K562 (cell line): ENCODE results near the gene ABHD5. TPM values are rescaled to one million over a fixed set of nuclear protein-coding genes. Genes with fewer than 3 reads are reported as not detected.
A peak's percentile ranks its signal among the peaks of the same experiment; 100 is the strongest.

Source experiments
- ATAC-seq: fragments of 200-7000 bp; cut with Tn5 transposase; 3 replicates; pipeline ENCODE4 v1.9.1; 2020; ENCODE audit warnings: moderate library complexity
- BruUV-seq: library from RNA; stranded (reverse); fragments of 400-500 nt; replicated peaks from 2 replicates; lab custom pipeline; 2021; lab: Mats Ljungman, UMichigan
- CTCF ChIA-PET: fragments of 300-600 bp; formaldehyde crosslinking; extraction: SDS; loops from one replicate; lab custom pipeline; 2021; ENCODE audit warnings: low intra/inter-chr PET ratio; lab: Yijun Ruan, JAX
- POLR2A ChIA-PET: fragments of 300-600, 350-650 bp; sonication (Branson Sonifier 250); formaldehyde crosslinking; extraction: SDS; loops from one replicate; lab custom pipeline; 2021; ENCODE audit warnings: antibody characterized with exemption, inconsistent platforms; lab: Yijun Ruan, JAX
- DNase-seq, 4 experiments: peaks; one replicate each; pipeline versions ENCODE4 v3.0.0 to v3.0.0-alpha.2; 2011 to 2018; ENCODE audit warnings: low spot score in 3 of 4, mixed read lengths in 3 of 4; ENCODE audit errors: extremely low read depth in 1 of 4
- FAIRE-seq: peaks from 2 replicates; lab custom pipeline; 2011; peaks lifted over from hg19 to GRCh38; lab: Jason Lieb, UNC
- H2AFZ ChIP-seq: 2 replicates; pipeline ENCODE4 v1.6.0; 2011; ENCODE audit warnings: low read depth, low read length, control low read depth, inconsistent platforms
- H3K27ac ChIP-seq: fragments of 200-600 bp; 3 replicates; pipeline ENCODE4 v1.8.0; 2011; ENCODE audit warnings: low read depth, mild to moderate bottlenecking, control low read depth, inconsistent platforms, low read length, moderate library complexity, mixed read lengths; ENCODE audit errors: extremely low read depth
- H3K27me3 ChIP-seq, 2 experiments: fragments of 300-600 bp in 1 of 2; 2 replicates in 1 of 2; 3 replicates in 1 of 2; pipeline versions ENCODE4 v1.6.0 to v1.8.0; 2011; ENCODE audit warnings: inconsistent platforms in 2 of 2, low read length in 2 of 2, mild to moderate bottlenecking in 1 of 2, mixed read lengths in 1 of 2, moderate library complexity in 1 of 2; ENCODE audit not compliant: control insufficient read depth in 2 of 2, insufficient read depth in 2 of 2
- H3K36me3 ChIP-seq: fragments of 300-600 bp; 3 replicates; pipeline ENCODE4 v1.8.0; 2011; ENCODE audit warnings: mild to moderate bottlenecking, low read length, inconsistent platforms; ENCODE audit not compliant: control insufficient read depth, insufficient read depth
- H3K4me1 ChIP-seq, 2 experiments: fragments of 200-600 bp in 1 of 2; replicated peaks in 1 of 2; 2 replicates in 1 of 2; 3 replicates in 1 of 2; pipeline versions ENCODE4 v1.5.1 to v1.8.0; 2011; ENCODE audit warnings: inconsistent platforms in 2 of 2, low read length in 2 of 2, mild to moderate bottlenecking in 1 of 2, mixed read lengths in 1 of 2, moderate library complexity in 1 of 2; ENCODE audit not compliant: control insufficient read depth in 2 of 2, insufficient read depth in 2 of 2
- H3K4me2 ChIP-seq: 2 replicates; pipeline ENCODE4 v1.6.1; 2011; ENCODE audit warnings: low read length, control low read depth, inconsistent platforms, mixed read lengths; ENCODE audit not compliant: insufficient read depth
- H3K4me3 ChIP-seq: fragments of 200-600 bp; sonication (generic), shearing (Covaris generic); 2 replicates; pipeline ENCODE4 v1.5.1; 2016; ENCODE audit warnings: control low read depth, inconsistent platforms
- H3K79me2 ChIP-seq: fragments of 200-600 bp; 3 replicates; pipeline ENCODE4 v1.8.0; 2011; ENCODE audit warnings: low read length, inconsistent platforms; ENCODE audit not compliant: control insufficient read depth, insufficient read depth
- H3K9ac ChIP-seq, 2 experiments: 2 replicates each; pipeline versions ENCODE4 v1.6.0 to v1.6.1; 2011; ENCODE audit warnings: low read depth in 2 of 2, low read length in 2 of 2, control low read depth in 1 of 2, inconsistent platforms in 1 of 2, mild to moderate bottlenecking in 1 of 2, mixed read lengths in 1 of 2; ENCODE audit not compliant: insufficient read depth in 1 of 2
- H3K9me1 ChIP-seq: one replicate; pipeline ENCODE4 v1.6.0; 2011; ENCODE audit warnings: inconsistent platforms, mild to moderate bottlenecking, low read length, moderate library complexity; ENCODE audit not compliant: control insufficient read depth, insufficient read depth
- H3K9me3 ChIP-seq: replicated peaks from 2 replicates; pipeline ENCODE4 v1.5.1; 2011; ENCODE audit warnings: low read depth, low read length, inconsistent platforms; ENCODE audit not compliant: control insufficient read depth, insufficient read depth
- H4K20me1 ChIP-seq: replicated peaks from 2 replicates; pipeline ENCODE4 v1.6.1; 2011; ENCODE audit warnings: low read length, inconsistent platforms, mixed read lengths; ENCODE audit not compliant: control insufficient read depth, insufficient read depth
- ARID1B ChIP-seq: fragments of 450-650 bp; IDR thresholded peaks from 2 replicates; pipeline ENCODE4 v1.6.1; 2016; ENCODE audit warnings: antibody characterized with exemption, mild to moderate bottlenecking, inconsistent platforms
- ATF4 ChIP-seq: fragments of 450-650 bp; formaldehyde crosslinking; IDR thresholded peaks from 2 replicates; pipeline ENCODE4 v1.4.0; 2022; ENCODE audit warnings: mild to moderate bottlenecking, moderate library complexity
- CBX2 ChIP-seq: fragments of 200-600 bp; sonication (generic); IDR thresholded peaks from one replicate; pipeline ENCODE4 v1.6.1; 2012; ENCODE audit warnings: mild to moderate bottlenecking, low read length, inconsistent platforms; ENCODE audit not compliant: insufficient read depth, poor library complexity, severe bottlenecking
- CEBPB ChIP-seq: fragments of 450-650 bp; IDR thresholded peaks from 2 replicates; pipeline ENCODE4 v1.6.1; 2016; ENCODE audit warnings: missing genetic modification characterization, missing compliant biosample characterization
- EP300 ChIP-seq: IDR thresholded peaks from 2 replicates; pipeline ENCODE4 v1.6.1; 2012; ENCODE audit warnings: low read length, improper control_type of control experiment
- FOSL1 ChIP-seq: fragments of 200-800 bp; sonication (Bioruptor generic); conservative IDR thresholded peaks from 2 replicates; pipeline ENCODE4 v1.6.1; 2016; ENCODE audit warnings: missing genetic modification characterization, missing compliant biosample characterization
- KLF6 ChIP-seq: fragments of 250-450 bp; sonication (Bioruptor Pico); IDR thresholded peaks from 2 replicates; pipeline ENCODE4 v1.4.0; 2020; ENCODE audit warnings: mild to moderate bottlenecking, moderate library complexity, borderline replicate concordance
- MBD1 ChIP-seq: fragments of 250-450 bp; sonication (Bioruptor Pico); IDR thresholded peaks from 2 replicates; pipeline ENCODE4 v1.8.0; 2022; ENCODE audit warnings: inconsistent platforms
- NFRKB ChIP-seq: fragments of 450-650 bp; IDR thresholded peaks from 2 replicates; pipeline ENCODE4 v1.6.1; 2016; ENCODE audit warnings: low read depth
- NFYB ChIP-seq: IDR thresholded peaks from 2 replicates; pipeline ENCODE4 v1.6.1; 2011; ENCODE audit warnings: mild to moderate bottlenecking, moderate library complexity; ENCODE audit not compliant: insufficient read length; ENCODE audit errors: extremely low read depth
- NR4A1 ChIP-seq, 2 experiments: fragments of 250-450 bp in 1 of 2; fragments of 450-650 bp in 1 of 2; sonication (Bioruptor Pico) in 1 of 2; IDR thresholded peaks; 2 replicates each; pipeline versions ENCODE4 v1.4.0 to v1.6.1; 2016 to 2020; ENCODE audit warnings: mild to moderate bottlenecking in 2 of 2, missing compliant biosample characterization in 1 of 2, missing genetic modification characterization in 1 of 2, moderate library complexity in 1 of 2
- NRF1 ChIP-seq, 2 experiments: fragments of 450-650 bp; IDR thresholded peaks in 1 of 2; conservative IDR thresholded peaks in 1 of 2; 2 replicates each; pipeline ENCODE4 v1.6.1; 2014; ENCODE audit warnings: mild to moderate bottlenecking in 2 of 2
- SMAD3 ChIP-seq: fragments of 450-650 bp; formaldehyde crosslinking; conservative IDR thresholded peaks from 2 replicates; pipeline ENCODE4 v1.4.0; 2020; ENCODE audit warnings: mild to moderate bottlenecking
- SOX6 ChIP-seq: fragments of 450-650 bp; IDR thresholded peaks from 2 replicates; pipeline ENCODE4 v1.6.1; 2014; ENCODE audit warnings: mild to moderate bottlenecking
- ZNF239 ChIP-seq: fragments of 250-450 bp; sonication (Bioruptor Pico); IDR thresholded peaks from 2 replicates; pipeline ENCODE4 v1.4.0; 2020; ENCODE audit warnings: mild to moderate bottlenecking
- ZNF395 ChIP-seq: fragments of 200-800 bp; sonication (Bioruptor generic); IDR thresholded peaks from 2 replicates; pipeline ENCODE4 v1.6.1; 2017; ENCODE audit warnings: missing genetic modification characterization, missing compliant biosample characterization
- WGBS: fragments of 100-300 bp; shearing (Covaris generic); methylation state at CpG from one replicate; pipeline ENCODE4 v1.1.6; 2016; ENCODE audit warnings: low coverage, mixed read lengths; ENCODE audit not compliant: insufficient coverage; ENCODE audit errors: missing lambda C conversion rate; 5-methylcytosine and 5-hydroxymethylcytosine counted together
- in situ Hi-C: fragments of 300-500 bp; cut with MboI; formaldehyde crosslinking; loops from 4 replicates; pipeline ENCODE4 v1.15.0; 2018; ENCODE audit warnings: inconsistent platforms, mixed read lengths
- intact Hi-C: fragments of 100-400 bp; cut with micrococcal nuclease; formaldehyde crosslinking; loops from 2 replicates; pipeline ENCODE4 v1.14.2; 2022
- polyA plus RNA-seq, 8 experiments: library from polyadenylated mRNA; depleted of rRNA in 4 of 8; stranded (reverse) in 5 of 8; unstranded in 3 of 8; fragments of >200 nt; fragmentation: Nextera tagmentation in 2 of 8; fragmentation: Illumina TruSeq in 1 of 8; extraction: Ambion mirVana in 2 of 8; extraction: Trizol in 1 of 8; gene quantifications; 2 replicates each; pipeline versions ENCODE4 v1.2.1 to v1.2.3, GENCODE V29; 2011 to 2014; ENCODE audit warnings: inconsistent platforms in 1 of 8, missing spikeins in 1 of 8
- total RNA-seq, 7 experiments: library from RNA; depleted of rRNA in 6 of 7; stranded (reverse); fragments of >200 nt in 6 of 7; fragmentation: Illumina TruSeq in 2 of 7; extraction: Trizol in 2 of 7; gene quantifications; 2 replicates each; pipeline versions ENCODE4 v1.2.1 to v1.2.3, GENCODE V29; 2011 to 2021; ENCODE audit warnings: low replicate concordance in 1 of 7

The ABHD5 gene
- total and polyA plus RNA-seq, 9 of the 15 experiments (the other 6 are each of a cell fraction or from before 2014, with no cell fraction given) = 27.8 to 61.7 (median 39.9) TPM

GRCh38 chr3:43647331-43648166 lies 43.2 kb upstream of the ABHD5 start:
- no TSS peak for BruUV-seq
- DNase-seq (no peak), ATAC-seq (peak; percentile 75), FAIRE-seq (no peak)
- no peaks in the 10 kb centered on the region for H4K20me1 ChIP-seq
- WGBS = 51% methylated on average over 6 of the region's 6 CpGs
- peak overlapping the region; percentile 3 for H2AFZ ChIP-seq
- H3K4me3 ChIP-seq = no peak overlapping the region
- no peaks in the 10 kb centered on the region for H3K9me1 ChIP-seq
- in situ Hi-C loops (no loop called here), intact Hi-C loops (loop anchor here (2.0 kb wide), 1 partner anchor 43 kb away; the partner anchor contains the start of gene ABHD5)
- H3K9ac ChIP-seq = peak overlapping the region in 1 of 2 experiments; percentile 1; a peak in 2 of 4 replicates
- no peaks in the 10 kb centered on the region for H3K9me3 ChIP-seq
- peak overlapping the region; percentile 31; the same call in 2 of the 3 replicates for H3K27ac ChIP-seq
- no peaks in the 10 kb centered on the region for H3K79me2 ChIP-seq
- ChIA-PET POLR2A (interaction anchor here (0.6 to 3.3 kb wide), 5 partner anchors 10 to 524 kb away, joined by 3 to 27 read pairs (median 4); no protein-coding TSS in a partner anchor), CTCF (no interaction called here)
- H3K4me2 ChIP-seq = no peak overlapping the region
- H3K4me1 ChIP-seq = peaks cover 3 to 36% of the 10 kb centered on the region in 2 experiments; a peak in 3 of 5 replicates
- no peaks in the 10 kb centered on the region for H3K36me3 ChIP-seq
- no peaks in the 10 kb centered on the region for H3K27me3 ChIP-seq
- TF ChIP-seq NFYB (no peak), FOSL1 (tag) (0 out of 2 replicates have a peak, but pooled peaks have one; percentile 36), CEBPB (tag) (peak; percentile 91), KLF6 (peak; percentile 6; the same call in 1 of the 2 replicates), ZNF239 (peak; percentile 54), ATF4 (CRISPR knock-in tag) (peak; percentile 94), MBD1 (CRISPR knock-in tag) (0 out of 2 replicates have a peak, but pooled peaks have one; percentile 20), SOX6 (peak; percentile 29; the same call in 1 of the 2 replicates), NFRKB (no peak; the same call in none of the 2 replicates), EP300 (peak; percentile 45; the same call in 1 of the 2 replicates), NRF1 (conservative IDR thresholded peaks at IDR 0.05 in 1 of 2, IDR thresholded peaks at IDR 0.05 in 1 of 2) (no peak), ZNF395 (CRISPR knock-in tag) (peak; percentile 56; the same call in 1 of the 2 replicates), SMAD3 (CRISPR knock-in tag) (0 out of 2 replicates have a peak, but pooled peaks have one; percentile 45), NR4A1 (CRISPR knock-in tag; IDR thresholded peaks at IDR 0.05) (no peak), NR4A1 (tag; IDR thresholded peaks at IDR 0.05) (peak; percentile 50; the same call in 1 of the 2 replicates), ARID1B (peak; percentile 19; the same call in 1 of the 2 replicates), CBX2 (no peak)
